ENCODE measurements around the gene MARCHF10.

The MARCHF10 gene

GRCh38 chr17:62653826-62654761, 154.0 kb downstream of the MARCHF10 start:
- no peak for DNase-seq

GRCh38 chr17:62653002-62653825, 154.9 kb downstream of the MARCHF10 start:
- peak; percentile 42 to 68 for DNase-seq

- peak; percentile 62 to 74 for DNase-seq
These were observed 155.7 kb downstream of the MARCHF10 start for GRCh38 chr17:62652251-62653001.
